K562 (cell line): ENCODE results near the gene TPGS1. TPM values are rescaled to one million over a fixed set of nuclear protein-coding genes. Genes with fewer than 3 reads are reported as not detected.

ENCODE experiments used
- HDAC6 ChIP-seq: IDR thresholded peaks from 2 replicates; pipeline ENCODE4 v1.6.1; 2012; ENCODE audit warnings: low read depth, mild to moderate bottlenecking, control low read depth, inconsistent platforms, low read length, moderate library complexity
- NCOA4 ChIP-seq: fragments of 450-650 bp; IDR thresholded peaks from 2 replicates; pipeline ENCODE4 v1.6.1; 2018; ENCODE audit warnings: mild to moderate bottlenecking; ENCODE audit not compliant: partially characterized antibody
- POLR3A ChIP-seq: IDR thresholded peaks from 2 replicates; pipeline ENCODE4 v1.6.1; 2011; ENCODE audit warnings: borderline replicate concordance, mild to moderate bottlenecking, moderate library complexity; ENCODE audit not compliant: insufficient read length, insufficient read depth; ENCODE audit errors: extremely low read depth
- SIN3B ChIP-seq: fragments of 450-650 bp; IDR thresholded peaks from 2 replicates; pipeline ENCODE4 v1.6.1; 2017; ENCODE audit warnings: low read depth, mild to moderate bottlenecking, moderate library complexity
- ZBTB7A ChIP-seq: IDR thresholded peaks from 2 replicates; pipeline ENCODE4 v1.6.1; 2011; ENCODE audit warnings: low read depth, mild to moderate bottlenecking, low read length, moderate library complexity, borderline replicate concordance; ENCODE audit not compliant: control insufficient read depth
- ZNF133 ChIP-seq: fragments of 250-450 bp; sonication (Bioruptor Pico); IDR thresholded peaks from 2 replicates; pipeline ENCODE4 v1.4.0; 2020; ENCODE audit warnings: mild to moderate bottlenecking
- ZNF318 ChIP-seq, 2 experiments: fragments of 450-650 bp; IDR thresholded peaks; 2 replicates each; pipeline ENCODE4 v1.6.1; 2016; ENCODE audit warnings: mild to moderate bottlenecking in 2 of 2, borderline replicate concordance in 1 of 2, low read depth in 1 of 2, moderate library complexity in 1 of 2
- ZNF408 ChIP-seq: fragments of 250-450 bp; sonication (Bioruptor Pico); IDR thresholded peaks from 2 replicates; pipeline ENCODE4 v1.4.0; 2020; ENCODE audit warnings: low read depth, mild to moderate bottlenecking, moderate library complexity
- ZNF57 ChIP-seq: fragments of 450-650 bp; formaldehyde crosslinking; IDR thresholded peaks from 2 replicates; pipeline ENCODE4 v1.4.0; 2020; ENCODE audit warnings: mild to moderate bottlenecking, moderate library complexity
- polyA plus RNA-seq, 8 experiments: library from polyadenylated mRNA; depleted of rRNA in 4 of 8; stranded (reverse) in 5 of 8; unstranded in 3 of 8; fragments of >200 nt; fragmentation: Nextera tagmentation in 2 of 8; fragmentation: Illumina TruSeq in 1 of 8; extraction: Ambion mirVana in 2 of 8; extraction: Trizol in 1 of 8; gene quantifications; 2 replicates each; pipeline versions ENCODE4 v1.2.1 to v1.2.3, GENCODE V29; 2011 to 2014; ENCODE audit warnings: inconsistent platforms in 1 of 8, missing spikeins in 1 of 8
- total RNA-seq, 7 experiments: library from RNA; depleted of rRNA in 6 of 7; stranded (reverse); fragments of >200 nt in 6 of 7; fragmentation: Illumina TruSeq in 2 of 7; extraction: Trizol in 2 of 7; gene quantifications; 2 replicates each; pipeline versions ENCODE4 v1.2.1 to v1.2.3, GENCODE V29; 2011 to 2021; ENCODE audit warnings: low replicate concordance in 1 of 7
- TF ChIP-seq, protein P1 (sequence below): fragments of 450-650 bp; conservative IDR thresholded peaks from 2 replicates; pipeline ENCODE4 v1.6.1; 2016; ENCODE audit warnings: missing genetic modification characterization, low read depth, mild to moderate bottlenecking, missing compliant biosample characterization, moderate library complexity
- TF ChIP-seq, protein P2 (sequence below): fragments of 250-450 bp; sonication (Bioruptor Pico); IDR thresholded peaks from 2 replicates; pipeline ENCODE4 v1.8.0; 2022; ENCODE audit warnings: moderate library complexity, mild to moderate bottlenecking, inconsistent platforms
- TF ChIP-seq, protein P3 (sequence below): fragments of 450-650 bp; conservative IDR thresholded peaks from 2 replicates; pipeline ENCODE4 v1.6.1; 2016; ENCODE audit warnings: missing genetic modification characterization, low read depth, mild to moderate bottlenecking, control low read depth, missing compliant biosample characterization
- TF ChIP-seq, protein P4 (sequence below): sonication (generic); formaldehyde crosslinking; IDR thresholded peaks from 2 replicates; pipeline ENCODE4 v1.5.0; 2020; ENCODE audit warnings: missing genetic modification reagents

TPGS1 gene
- total and polyA plus RNA-seq, 9 of the 15 experiments (the other 6 are each of a cell fraction or from before 2014, with no cell fraction given), result 0.30 to 31.6 (median 1.2) TPM; not detected in 2

DNA sequence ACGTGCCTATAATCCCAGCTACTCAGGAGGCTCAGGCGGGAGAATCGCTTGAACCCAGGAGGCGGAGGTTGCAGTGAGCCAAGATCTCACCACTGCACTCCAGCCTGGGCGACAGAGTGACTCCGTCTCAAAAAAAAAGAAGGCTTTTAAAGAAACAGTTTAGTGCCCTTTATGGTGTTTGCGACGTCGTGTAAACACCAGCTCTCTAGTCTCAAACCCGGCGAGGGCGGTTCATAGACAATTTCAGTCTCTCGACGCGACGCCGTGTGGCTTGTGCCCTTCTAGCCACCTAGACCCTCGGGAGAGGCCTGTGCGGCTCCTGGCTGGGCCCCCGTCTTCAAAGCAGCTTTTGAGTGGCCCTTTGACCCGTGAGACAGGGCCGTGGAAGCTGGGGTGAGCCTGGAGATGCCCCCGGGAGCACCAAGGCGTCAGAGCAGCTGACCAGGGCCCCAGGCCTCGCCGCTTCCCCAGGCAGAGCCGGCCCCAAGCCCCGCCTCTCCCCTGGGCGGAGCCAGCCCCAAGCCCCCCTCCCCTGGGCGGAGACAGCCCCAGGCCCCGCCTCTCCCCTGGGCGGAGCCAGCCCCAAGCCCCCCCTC, 16.1 kb upstream of the TPGS1 start (continued):
- TF ChIP-seq, protein P1, sequence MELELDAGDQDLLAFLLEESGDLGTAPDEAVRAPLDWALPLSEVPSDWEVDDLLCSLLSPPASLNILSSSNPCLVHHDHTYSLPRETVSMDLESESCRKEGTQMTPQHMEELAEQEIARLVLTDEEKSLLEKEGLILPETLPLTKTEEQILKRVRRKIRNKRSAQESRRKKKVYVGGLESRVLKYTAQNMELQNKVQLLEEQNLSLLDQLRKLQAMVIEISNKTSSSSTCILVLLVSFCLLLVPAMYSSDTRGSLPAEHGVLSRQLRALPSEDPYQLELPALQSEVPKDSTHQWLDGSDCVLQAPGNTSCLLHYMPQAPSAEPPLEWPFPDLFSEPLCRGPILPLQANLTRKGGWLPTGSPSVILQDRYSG (tag), result peak; percentile 53; the same call in 1 of the 2 replicates
- TF ChIP-seq NCOA4 (no peak), ZNF57 (CRISPR knock-in tag) (no peak), SIN3B (no peak), ZBTB7A (no peak; the same call in 1 of the 2 replicates), HDAC6 (no peak), ZNF133 (CRISPR knock-in tag) (no peak), POLR3A (no peak), ZNF318 (IDR thresholded peaks at IDR 0.05; ENCODE audit: borderline replicate concordance in 1 of 2, low read depth in 1 of 2) (no peak), ZNF408 (CRISPR knock-in tag) (no peak)
- TF ChIP-seq, protein P2, sequence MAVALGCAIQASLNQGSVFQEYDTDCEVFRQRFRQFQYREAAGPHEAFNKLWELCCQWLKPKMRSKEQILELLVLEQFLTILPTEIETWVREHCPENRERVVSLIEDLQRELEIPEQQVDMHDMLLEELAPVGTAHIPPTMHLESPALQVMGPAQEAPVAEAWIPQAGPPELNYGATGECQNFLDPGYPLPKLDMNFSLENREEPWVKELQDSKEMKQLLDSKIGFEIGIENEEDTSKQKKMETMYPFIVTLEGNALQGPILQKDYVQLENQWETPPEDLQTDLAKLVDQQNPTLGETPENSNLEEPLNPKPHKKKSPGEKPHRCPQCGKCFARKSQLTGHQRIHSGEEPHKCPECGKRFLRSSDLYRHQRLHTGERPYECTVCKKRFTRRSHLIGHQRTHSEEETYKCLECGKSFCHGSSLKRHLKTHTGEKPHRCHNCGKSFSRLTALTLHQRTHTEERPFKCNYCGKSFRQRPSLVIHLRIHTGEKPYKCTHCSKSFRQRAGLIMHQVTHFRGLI (CRISPR knock-in tag), result no peak
- TF ChIP-seq, protein P3, sequence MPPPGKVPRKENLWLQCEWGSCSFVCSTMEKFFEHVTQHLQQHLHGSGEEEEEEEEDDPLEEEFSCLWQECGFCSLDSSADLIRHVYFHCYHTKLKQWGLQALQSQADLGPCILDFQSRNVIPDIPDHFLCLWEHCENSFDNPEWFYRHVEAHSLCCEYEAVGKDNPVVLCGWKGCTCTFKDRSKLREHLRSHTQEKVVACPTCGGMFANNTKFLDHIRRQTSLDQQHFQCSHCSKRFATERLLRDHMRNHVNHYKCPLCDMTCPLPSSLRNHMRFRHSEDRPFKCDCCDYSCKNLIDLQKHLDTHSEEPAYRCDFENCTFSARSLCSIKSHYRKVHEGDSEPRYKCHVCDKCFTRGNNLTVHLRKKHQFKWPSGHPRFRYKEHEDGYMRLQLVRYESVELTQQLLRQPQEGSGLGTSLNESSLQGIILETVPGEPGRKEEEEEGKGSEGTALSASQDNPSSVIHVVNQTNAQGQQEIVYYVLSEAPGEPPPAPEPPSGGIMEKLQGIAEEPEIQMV (tag), result no peak
- TF ChIP-seq, protein P4, sequence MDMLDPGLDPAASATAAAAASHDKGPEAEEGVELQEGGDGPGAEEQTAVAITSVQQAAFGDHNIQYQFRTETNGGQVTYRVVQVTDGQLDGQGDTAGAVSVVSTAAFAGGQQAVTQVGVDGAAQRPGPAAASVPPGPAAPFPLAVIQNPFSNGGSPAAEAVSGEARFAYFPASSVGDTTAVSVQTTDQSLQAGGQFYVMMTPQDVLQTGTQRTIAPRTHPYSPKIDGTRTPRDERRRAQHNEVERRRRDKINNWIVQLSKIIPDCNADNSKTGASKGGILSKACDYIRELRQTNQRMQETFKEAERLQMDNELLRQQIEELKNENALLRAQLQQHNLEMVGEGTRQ (CRISPR knock-in tag), result 0 out of 2 replicates have a peak, but pooled peaks have one; percentile 5
